Gastrocnemius medialis (tissue), 4 donors: Measurements from ENCODE around the gene NLGN4X.

Experiments used
- POLR2A ChIP-seq, 2 donors: fragments of 450-650 bp; IDR thresholded peaks; one replicate each; pipeline ENCODE4 v1.6.1; 2017; ENCODE audit warnings: antibody characterized with exemption in 2 of 2, mild to moderate bottlenecking in 2 of 2, moderate library complexity in 2 of 2
- TF ChIP-seq, protein P1 (sequence below), 5 experiments: fragments of 450-650 bp in 3 of 5; fragments of 200-600 bp in 2 of 5; sonication (generic) in 2 of 5; IDR thresholded peaks in 4 of 5; conservative IDR thresholded peaks in 1 of 5; 1 replicate in 4 of 5; 2 replicates in 1 of 5; pipeline ENCODE4 v1.5.1; 2016 to 2019; ENCODE audit warnings: antibody characterized with exemption in 5 of 5, mild to moderate bottlenecking in 3 of 5, moderate library complexity in 3 of 5

DNA sequence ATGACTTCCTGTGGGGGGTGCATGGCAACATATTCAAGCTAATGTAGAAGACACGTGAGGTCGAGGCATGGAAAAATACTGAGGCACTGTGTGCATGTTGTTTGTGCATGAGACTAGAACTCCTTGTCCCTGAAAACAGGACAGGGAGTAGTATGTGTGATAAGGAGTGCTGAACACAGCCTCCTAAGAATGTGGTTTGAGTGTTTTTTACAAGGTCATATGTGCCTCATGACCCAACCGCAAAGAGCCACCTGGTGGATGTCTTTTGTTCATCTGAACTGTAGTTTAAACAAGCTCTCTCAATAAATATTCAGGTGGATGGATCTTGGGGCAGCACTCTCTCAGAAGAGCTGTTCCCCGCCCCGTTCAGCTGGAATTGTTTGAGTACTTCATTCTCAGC lies 226.6 kb downstream of the NLGN4X start:
- no peak for TF ChIP-seq POLR2A (IDR thresholded peaks at IDR 0.05)
- TF ChIP-seq, protein P1, sequence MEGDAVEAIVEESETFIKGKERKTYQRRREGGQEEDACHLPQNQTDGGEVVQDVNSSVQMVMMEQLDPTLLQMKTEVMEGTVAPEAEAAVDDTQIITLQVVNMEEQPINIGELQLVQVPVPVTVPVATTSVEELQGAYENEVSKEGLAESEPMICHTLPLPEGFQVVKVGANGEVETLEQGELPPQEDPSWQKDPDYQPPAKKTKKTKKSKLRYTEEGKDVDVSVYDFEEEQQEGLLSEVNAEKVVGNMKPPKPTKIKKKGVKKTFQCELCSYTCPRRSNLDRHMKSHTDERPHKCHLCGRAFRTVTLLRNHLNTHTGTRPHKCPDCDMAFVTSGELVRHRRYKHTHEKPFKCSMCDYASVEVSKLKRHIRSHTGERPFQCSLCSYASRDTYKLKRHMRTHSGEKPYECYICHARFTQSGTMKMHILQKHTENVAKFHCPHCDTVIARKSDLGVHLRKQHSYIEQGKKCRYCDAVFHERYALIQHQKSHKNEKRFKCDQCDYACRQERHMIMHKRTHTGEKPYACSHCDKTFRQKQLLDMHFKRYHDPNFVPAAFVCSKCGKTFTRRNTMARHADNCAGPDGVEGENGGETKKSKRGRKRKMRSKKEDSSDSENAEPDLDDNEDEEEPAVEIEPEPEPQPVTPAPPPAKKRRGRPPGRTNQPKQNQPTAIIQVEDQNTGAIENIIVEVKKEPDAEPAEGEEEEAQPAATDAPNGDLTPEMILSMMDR (IDR thresholded peaks at IDR 0.05 in 4 of 5, conservative IDR thresholded peaks at IDR 0.05 in 1 of 5): no peak
